ENCODE data around the gene TOR3A. TPM values are rescaled to one million over a fixed set of nuclear protein-coding genes. Genes with fewer than 3 reads are reported as not detected.
"Not testable (repeated sequence)": the region's sequence is repeated elsewhere in the genome, so short reads cannot be mapped to it uniquely, and the experiment has no call there.

TOR3A gene
- total RNA-seq (ENCODE audit: unreplicated experiment) = 8.2 TPM
- long read RNA-seq, transcript TOR3A-203 (6 exons, 2,724 nt) = major isoform, 12 of 15 reads
- long read RNA-seq, partial matches to known transcripts = 1 of 15 reads
- long read RNA-seq, other reads (novel, unspliced or antisense) = 2 of 15 reads

GRCh38 chr1:179081687-179082332 lies at the start of gene TOR3A:
TOR3A (plus strand) TSS chr1:179082070; CDS start chr1:179082129, 59 bp downstream.
- peak; percentile 71 for DNase-seq
- H3K27me3 Mint-ChIP-seq (ENCODE audit: unreplicated experiment) = peaks cover 1% of the 10 kb centered on the region
- no peaks in the 10 kb centered on the region for H3K36me3 Mint-ChIP-seq (ENCODE audit: unreplicated experiment)
- no peak within 1 kb of the TSS for H3K27ac Mint-ChIP-seq (ENCODE audit: unreplicated experiment)
- peaks cover 7% of the 10 kb centered on the region for H3K4me1 Mint-ChIP-seq (ENCODE audit: low read depth, unreplicated experiment)
- H3K4me3 Mint-ChIP-seq (ENCODE audit: unreplicated experiment) = peak within 1 kb of the TSS; percentile 90
- TF ChIP-seq CTCF (IDR thresholded peaks at IDR 0.05; ENCODE audit: partially characterized antibody, unreplicated experiment) = no peak
- peaks cover 6% of the 10 kb centered on the region for H3K9me3 Mint-ChIP-seq (ENCODE audit: unreplicated experiment)

- Mint-ChIP-seq H3K27ac (ENCODE audit: unreplicated experiment) (no peak overlapping the region), H3K9me3 (ENCODE audit: unreplicated experiment) (no peaks in the 10 kb centered on the region), H3K4me3 (ENCODE audit: unreplicated experiment) (no peak overlapping the region), H3K4me1 (ENCODE audit: low read depth, unreplicated experiment) (peaks cover 39% of the 10 kb centered on the region), H3K36me3 (ENCODE audit: unreplicated experiment) (no peaks in the 10 kb centered on the region), H3K27me3 (ENCODE audit: unreplicated experiment) (no peaks in the 10 kb centered on the region)
- DNase-seq = no peak
- TF ChIP-seq CTCF (IDR thresholded peaks at IDR 0.05; ENCODE audit: partially characterized antibody, unreplicated experiment) = no peak
These were observed 47.1 kb upstream of the TOR3A start for GRCh38 chr1:179034720-179035119.

GRCh38 chr1:179036844-179037465 lies 44.9 kb upstream of the TOR3A start:
- peaks cover 3% of the 10 kb centered on the region for H3K27me3 Mint-ChIP-seq (ENCODE audit: unreplicated experiment)
- H3K36me3 Mint-ChIP-seq (ENCODE audit: unreplicated experiment) = no peaks in the 10 kb centered on the region
- peaks cover 24% of the 10 kb centered on the region for H3K4me1 Mint-ChIP-seq (ENCODE audit: low read depth, unreplicated experiment)
- H3K9me3 Mint-ChIP-seq (ENCODE audit: unreplicated experiment) = peaks cover 5% of the 10 kb centered on the region
- no peak overlapping the region for H3K4me3 Mint-ChIP-seq (ENCODE audit: unreplicated experiment)
- no peak for TF ChIP-seq CTCF (IDR thresholded peaks at IDR 0.05; ENCODE audit: partially characterized antibody, unreplicated experiment)
- no peak for DNase-seq
- no peak overlapping the region for H3K27ac Mint-ChIP-seq (ENCODE audit: unreplicated experiment)

- Mint-ChIP-seq H3K9me3 (ENCODE audit: unreplicated experiment) (peaks cover 6% of the 10 kb centered on the region), H3K4me3 (ENCODE audit: unreplicated experiment) (no peak overlapping the region), H3K27ac (ENCODE audit: unreplicated experiment) (peak overlapping the region; percentile 79), H3K36me3 (ENCODE audit: unreplicated experiment) (no peaks in the 10 kb centered on the region), H3K27me3 (ENCODE audit: unreplicated experiment) (peaks cover 3% of the 10 kb centered on the region), H3K4me1 (ENCODE audit: low read depth, unreplicated experiment) (peaks cover 18% of the 10 kb centered on the region)
- DNase-seq = no peak
- TF ChIP-seq CTCF (IDR thresholded peaks at IDR 0.05; ENCODE audit: partially characterized antibody, unreplicated experiment) = no peak
These were observed 43.2 kb upstream of the TOR3A start for GRCh38 chr1:179038528-179039281.

GRCh38 chr1:179039502-179040174 lies 42.2 kb upstream of the TOR3A start:
- not testable (repeated sequence) for H3K4me3 Mint-ChIP-seq (ENCODE audit: unreplicated experiment); H3K9me3 Mint-ChIP-seq (ENCODE audit: unreplicated experiment); H3K27me3 Mint-ChIP-seq (ENCODE audit: unreplicated experiment); H3K36me3 Mint-ChIP-seq (ENCODE audit: unreplicated experiment); DNase-seq
- H3K4me1 Mint-ChIP-seq (ENCODE audit: low read depth, unreplicated experiment) = peaks cover 13% of the 10 kb centered on the region
- peak overlapping the region; percentile 79 for H3K27ac Mint-ChIP-seq (ENCODE audit: unreplicated experiment)

GRCh38 chr1:179040175-179040551 lies 41.7 kb upstream of the TOR3A start:
- H3K36me3 Mint-ChIP-seq (ENCODE audit: unreplicated experiment); H3K9me3 Mint-ChIP-seq (ENCODE audit: unreplicated experiment); H3K4me3 Mint-ChIP-seq (ENCODE audit: unreplicated experiment); H3K27me3 Mint-ChIP-seq (ENCODE audit: unreplicated experiment): not testable (repeated sequence)
- peak; percentile 23 for DNase-seq
- Mint-ChIP-seq H3K27ac (ENCODE audit: unreplicated experiment) (peak overlapping the region; percentile 77), H3K4me1 (ENCODE audit: low read depth, unreplicated experiment) (peaks cover 13% of the 10 kb centered on the region)
